Myocyte (in vitro differentiated cells): ENCODE measurements around the gene WDR20. TPM values are rescaled to one million over a fixed set of nuclear protein-coding genes. Genes with fewer than 3 reads are reported as not detected.
"Not testable (repeated sequence)": the region's sequence is repeated elsewhere in the genome, so short reads cannot be mapped to it uniquely, and the experiment has no call there.

Experiments
- DNase-seq: peaks from one replicate; pipeline ENCODE4 v3.0.0-alpha.2; 2012; ENCODE audit warnings: low read depth
- total RNA-seq: library from RNA; depleted of rRNA; stranded (reverse); fragments of >200 nt; gene quantifications from 2 replicates; pipeline ENCODE4 v1.2.3, GENCODE V29; 2014

Gene WDR20
- total RNA-seq, 1 donor from 2014 or later: 24.3 TPM

- no peak for DNase-seq
Measured at GRCh38 chr14:102170061-102170460, 30.4 kb downstream of the WDR20 start.

GRCh38 chr14:102171173-102172020 is 31.7 kb downstream of the WDR20 start:
- DNase-seq: peak; percentile 54

- not testable (repeated sequence) for DNase-seq
Measured at GRCh38 chr14:102172021-102172272, 32.2 kb downstream of the WDR20 start.

GRCh38 chr14:102172721-102173120 is 33.0 kb downstream of the WDR20 start:
- not testable (repeated sequence) for DNase-seq

- DNase-seq: no peak
Measured at GRCh38 chr14:102177161-102177560, 37.5 kb downstream of the WDR20 start.

GRCh38 chr14:102178806-102179205 is 39.1 kb downstream of the WDR20 start:
- DNase-seq: no peak

GRCh38 chr14:102180248-102180998 is 40.7 kb downstream of the WDR20 start:
- peak; percentile 78 for DNase-seq

GRCh38 chr14:102181187-102181586 is 41.5 kb downstream of the WDR20 start:
- DNase-seq: peak; percentile 43

- peak; percentile 78 for DNase-seq
Measured at GRCh38 chr14:102182190-102182589, 42.5 kb downstream of the WDR20 start.

GRCh38 chr14:102182936-102183619 is 43.4 kb downstream of the WDR20 start:
- DNase-seq: no peak

GRCh38 chr14:102183886-102184285 is 44.2 kb downstream of the WDR20 start:
- no peak for DNase-seq

- no peak for DNase-seq
Measured at GRCh38 chr14:102184316-102185035, 44.8 kb downstream of the WDR20 start.

GRCh38 chr14:102185360-102185759 is 45.7 kb downstream of the WDR20 start:
- no peak for DNase-seq

GRCh38 chr14:102187044-102187443 is 47.3 kb downstream of the WDR20 start:
- peak; percentile 56 for DNase-seq

GRCh38 chr14:102187568-102188001 is 47.9 kb downstream of the WDR20 start:
- no peak for DNase-seq

- DNase-seq: no peak
Measured at GRCh38 chr14:102188187-102188586, 48.5 kb downstream of the WDR20 start.

GRCh38 chr14:102189874-102190273 is 50.2 kb downstream of the WDR20 start:
- no peak for DNase-seq

GRCh38 chr14:102192840-102193502 is 53.3 kb downstream of the WDR20 start:
- DNase-seq: no peak

- DNase-seq: no peak
Measured at GRCh38 chr14:102194856-102195255, 55.2 kb downstream of the WDR20 start.

- no peak for DNase-seq
Measured at GRCh38 chr14:102195446-102195845, 55.7 kb downstream of the WDR20 start.
